H1 (cell line): ENCODE data around the gene KRT83. TPM values are rescaled to one million over a fixed set of nuclear protein-coding genes. Genes with fewer than 3 reads are reported as not detected.

Experiments used
- CTCF ChIA-PET: fragments of 300-600 bp; sonication (Branson Sonifier 250); formaldehyde crosslinking; loops from one replicate; lab custom pipeline; 2021; ENCODE audit not compliant: partially characterized antibody; lab: Charles Lee
- POLR2A ChIA-PET: fragments of 300-600 bp; sonication (Branson Sonifier 250); formaldehyde crosslinking; loops from one replicate; lab custom pipeline; 2021; ENCODE audit warnings: inconsistent platforms; ENCODE audit not compliant: partially characterized antibody; lab: Charles Lee
- DNase-seq, 2 experiments: peaks; one replicate each; pipeline versions ENCODE4 v3.0.0 to v3.0.0-alpha.2; 2010 to 2022; ENCODE audit warnings: low spot score in 2 of 2, low read depth in 1 of 2, mixed read lengths in 1 of 2
- FAIRE-seq: peaks from 2 replicates; lab custom pipeline; 2011; peaks lifted over from hg19 to GRCh38; lab: Jason Lieb, UNC
- H2AFZ ChIP-seq: 2 replicates; pipeline ENCODE4 v1.8.1; 2012; ENCODE audit warnings: low read length, inconsistent platforms
- H2AK5ac ChIP-seq: 2 replicates; pipeline ENCODE4 v1.6.1; 2013; ENCODE audit warnings: low read depth, low read length
- H2BK120ac ChIP-seq: replicated peaks from 2 replicates; pipeline ENCODE3; 2013; ENCODE audit warnings: low read depth, low read length, inconsistent platforms
- H2BK12ac ChIP-seq: 2 replicates; pipeline ENCODE4 v1.6.1; 2013; ENCODE audit warnings: low read depth, low read length
- H2BK15ac ChIP-seq: 2 replicates; pipeline ENCODE4 v1.6.1; 2013; ENCODE audit warnings: low read length
- H2BK20ac ChIP-seq: 2 replicates; pipeline ENCODE4 v1.6.1; 2013; ENCODE audit warnings: low read length
- H2BK5ac ChIP-seq: 2 replicates; pipeline ENCODE4 v1.6.1; 2013; ENCODE audit warnings: low read depth, low read length
- H3K14ac ChIP-seq: 2 replicates; pipeline ENCODE4 v1.6.1; 2013; ENCODE audit warnings: inconsistent platforms; ENCODE audit not compliant: insufficient read length
- H3K18ac ChIP-seq: 2 replicates; pipeline ENCODE4 v1.6.1; 2013; ENCODE audit warnings: low read length; ENCODE audit errors: extremely low read depth
- H3K23ac ChIP-seq: 2 replicates; pipeline ENCODE4 v1.6.1; 2013; ENCODE audit warnings: inconsistent platforms; ENCODE audit not compliant: insufficient read length
- H3K23me2 ChIP-seq: 2 replicates; pipeline ENCODE4 v1.6.1; 2013; ENCODE audit warnings: low read depth, low read length
- H3K27ac ChIP-seq: 2 replicates; pipeline ENCODE4 v1.6.1; 2011; ENCODE audit warnings: low read depth, low read length, inconsistent platforms
- H3K27me3 ChIP-seq, 4 experiments: replicated peaks in 1 of 4; 1 replicate in 1 of 4; 2 replicates in 3 of 4; pipeline versions ENCODE4 v1.6.1 to v1.8.1; 2011 to 2013; ENCODE audit warnings: low read length in 3 of 4, mild to moderate bottlenecking in 3 of 4, inconsistent platforms in 2 of 4, mixed read lengths in 2 of 4, moderate library complexity in 1 of 4; ENCODE audit not compliant: control insufficient read depth in 3 of 4, insufficient read depth in 3 of 4; ENCODE audit errors: extremely low read depth in 1 of 4
- H3K36me3 ChIP-seq, 4 experiments: 2 replicates each; pipeline versions ENCODE4 v1.6.1 to v1.8.1; 2011 to 2013; ENCODE audit warnings: mild to moderate bottlenecking in 4 of 4, low read length in 3 of 4, moderate library complexity in 2 of 4, control low read depth in 1 of 4, inconsistent platforms in 1 of 4; ENCODE audit not compliant: insufficient read depth in 4 of 4, control insufficient read depth in 2 of 4
- H3K4ac ChIP-seq: replicated peaks from 2 replicates; pipeline ENCODE3; 2013; ENCODE audit warnings: low read length, low read depth, mixed read lengths, inconsistent platforms; ENCODE audit not compliant: insufficient read length
- H3K4me1 ChIP-seq, 4 experiments: replicated peaks in 1 of 4; 1 replicate in 1 of 4; 2 replicates in 3 of 4; pipeline versions ENCODE4 v1.6.1 to v1.8.1; 2011 to 2013; ENCODE audit warnings: low read length in 3 of 4, inconsistent platforms in 2 of 4, mixed read lengths in 1 of 4; ENCODE audit not compliant: insufficient read depth in 4 of 4, control insufficient read depth in 3 of 4
- H3K4me2 ChIP-seq, 2 experiments: 2 replicates each; pipeline versions ENCODE4 v1.6.1 to v1.8.1; 2011 to 2013; ENCODE audit warnings: low read depth in 2 of 2, low read length in 2 of 2, control low read depth in 1 of 2, inconsistent platforms in 1 of 2, mild to moderate bottlenecking in 1 of 2; ENCODE audit not compliant: insufficient read depth in 1 of 2
- H3K4me3 ChIP-seq, 4 experiments: fragments of 200-600, 300-600 bp in 1 of 4; sonication (generic), shearing (Covaris generic), sonication (Bioruptor Twin) in 1 of 4; 2 replicates each; pipeline versions ENCODE4 v1.5.1 to v1.8.1; 2011 to 2016; ENCODE audit warnings: low read length in 4 of 4, low read depth in 3 of 4, control low read depth in 2 of 4, inconsistent platforms in 2 of 4, mild to moderate bottlenecking in 2 of 4, mixed read lengths in 1 of 4, moderate library complexity in 1 of 4; ENCODE audit not compliant: insufficient read depth in 2 of 4; ENCODE audit errors: extremely low read depth in 1 of 4
- H3K56ac ChIP-seq: replicated peaks from 2 replicates; pipeline ENCODE3; 2013; ENCODE audit warnings: low read depth, mild to moderate bottlenecking, mixed read lengths, low read length, inconsistent platforms; ENCODE audit not compliant: insufficient read length
- H3K79me1 ChIP-seq: 2 replicates; pipeline ENCODE4 v1.6.1; 2013; ENCODE audit warnings: low read depth, low read length, control low read depth
- H3K79me2 ChIP-seq, 2 experiments: 2 replicates each; pipeline versions ENCODE4 v1.6.1 to v1.8.1; 2012 to 2013; ENCODE audit warnings: low read length in 2 of 2, mild to moderate bottlenecking in 2 of 2, inconsistent platforms in 1 of 2; ENCODE audit not compliant: insufficient read depth in 2 of 2, control insufficient read depth in 1 of 2
- H3K9ac ChIP-seq, 4 experiments: replicated peaks in 1 of 4; 1 replicate in 1 of 4; 2 replicates in 3 of 4; pipeline versions ENCODE4 v1.6.1 to v1.8.1; 2011 to 2013; ENCODE audit warnings: low read depth in 3 of 4, low read length in 3 of 4, control low read depth in 2 of 4, mild to moderate bottlenecking in 2 of 4, moderate library complexity in 2 of 4, inconsistent platforms in 1 of 4; ENCODE audit errors: extremely low read depth in 1 of 4
- H3K9me3 ChIP-seq, 2 experiments: 2 replicates each; pipeline versions ENCODE4 v1.6.1 to v1.8.1; 2012 to 2013; ENCODE audit warnings: mild to moderate bottlenecking in 2 of 2, moderate library complexity in 2 of 2, control low read depth in 1 of 2, inconsistent platforms in 1 of 2, low read depth in 1 of 2, low read length in 1 of 2, mixed read lengths in 1 of 2; ENCODE audit not compliant: insufficient read depth in 2 of 2
- H4K20me1 ChIP-seq, 2 experiments: replicated peaks in 1 of 2; 2 replicates each; pipeline versions ENCODE3 to v1.8.1; 2011 to 2013; ENCODE audit warnings: inconsistent platforms in 2 of 2, low read length in 2 of 2, mild to moderate bottlenecking in 1 of 2; ENCODE audit not compliant: insufficient read depth in 2 of 2, control insufficient read depth in 1 of 2
- H4K5ac ChIP-seq: 2 replicates; pipeline ENCODE4 v1.6.1; 2013; ENCODE audit warnings: low read length, low read depth, mixed read lengths, inconsistent platforms; ENCODE audit not compliant: insufficient read length
- H4K8ac ChIP-seq: 2 replicates; pipeline ENCODE4 v1.8.0; 2013; ENCODE audit warnings: mild to moderate bottlenecking, moderate library complexity, low read length, inconsistent platforms; ENCODE audit not compliant: insufficient read depth; ENCODE audit errors: extremely low read depth
- H4K91ac ChIP-seq: replicated peaks from 2 replicates; pipeline ENCODE3; 2013; ENCODE audit warnings: low read length, mixed read lengths, inconsistent platforms; ENCODE audit not compliant: insufficient read length
- BACH1 ChIP-seq: IDR thresholded peaks from 2 replicates; pipeline ENCODE4 v1.6.1; 2012; ENCODE audit warnings: low read length, improper control_type of control experiment
- CREB1 ChIP-seq: IDR thresholded peaks from 2 replicates; pipeline ENCODE4 v1.6.1; 2012; ENCODE audit warnings: inconsistent platforms
- CTBP2 ChIP-seq: IDR thresholded peaks from 2 replicates; pipeline ENCODE4 v1.7.0; 2011; ENCODE audit warnings: borderline replicate concordance, mild to moderate bottlenecking, moderate library complexity, mixed read lengths, low read length; ENCODE audit not compliant: insufficient read depth, insufficient read length
- FOSL1 ChIP-seq: IDR thresholded peaks from 2 replicates; pipeline ENCODE4 v1.6.1; 2011; ENCODE audit warnings: mild to moderate bottlenecking, low read depth, low read length, moderate library complexity; ENCODE audit not compliant: insufficient read depth
- GABPA ChIP-seq: IDR thresholded peaks from 2 replicates; pipeline ENCODE4 v1.6.1; 2011; ENCODE audit warnings: mild to moderate bottlenecking, low read length, moderate library complexity, borderline replicate concordance; ENCODE audit not compliant: insufficient read depth
- GTF2F1 ChIP-seq: IDR thresholded peaks from 2 replicates; pipeline ENCODE4 v1.6.1; 2012; ENCODE audit warnings: low read depth, low read length, improper control_type of control experiment, borderline replicate concordance
- HDAC6 ChIP-seq: IDR thresholded peaks from one replicate; pipeline ENCODE4 v1.7.1; 2012; ENCODE audit warnings: low read depth, mild to moderate bottlenecking, inconsistent platforms, low read length, moderate library complexity
- SIX5 ChIP-seq: IDR thresholded peaks from 2 replicates; pipeline ENCODE4 v1.6.1; 2011; ENCODE audit warnings: mild to moderate bottlenecking, low read depth, low read length
- SP4 ChIP-seq: IDR thresholded peaks from 2 replicates; pipeline ENCODE4 v1.6.1; 2012; ENCODE audit warnings: low read length, inconsistent platforms
- TAF7 ChIP-seq: optimal IDR thresholded peaks from 2 replicates; pipeline ENCODE3; 2011; ENCODE audit warnings: low read depth, mild to moderate bottlenecking, inconsistent platforms, low read length, moderate library complexity, borderline replicate concordance
- TEAD4 ChIP-seq: IDR thresholded peaks from 2 replicates; pipeline ENCODE4 v1.6.1; 2012; ENCODE audit warnings: low read depth, low read length, inconsistent platforms, mixed read lengths
- ZNF274 ChIP-seq: IDR thresholded peaks from 2 replicates; pipeline ENCODE4 v1.7.0; 2012; ENCODE audit warnings: low read length, borderline replicate concordance; ENCODE audit errors: extremely low read depth
- WGBS, 2 experiments: shearing (Covaris generic) in 1 of 2; methylation state at CpG; one replicate each; pipeline versions ENCODE4 v1.1.6 to v1.1.7; 2013 to 2015; ENCODE audit warnings: low lambda C conversion rate in 2 of 2, mixed read lengths in 2 of 2, inconsistent platforms in 1 of 2, low coverage in 1 of 2, missing lambda C conversion rate in 1 of 2; ENCODE audit not compliant: insufficient replicate concordance in 2 of 2, insufficient coverage in 1 of 2, insufficient read length in 1 of 2; ENCODE audit errors: extremely low coverage in 1 of 2, missing lambda C conversion rate in 1 of 2; 5-methylcytosine and 5-hydroxymethylcytosine counted together
- polyA plus RNA-seq, 7 experiments: library from polyadenylated mRNA; depleted of rRNA in 3 of 7; stranded (reverse) in 5 of 7; unstranded in 2 of 7; fragments of >200 nt in 5 of 7; fragments of 200-250 nt in 2 of 7; gene quantifications; 1 replicate in 5 of 7; 2 replicates in 1 of 7; 4 replicates in 1 of 7; pipeline versions ENCODE4 v1.2.1 to v1.2.3, GENCODE V29; 2011 to 2013; ENCODE audit warnings: missing spikeins in 2 of 7, mixed read lengths in 2 of 7
- total RNA-seq: library from RNA; stranded (reverse); fragmentation: NEBNext Ultra II Directional; extraction: Animal tissue kit (Norgen Biotek cat#: 25700); gene quantifications from 2 replicates; pipeline ENCODE4 v1.2.1, GENCODE V29; 2021
- TF ChIP-seq, protein P1 (sequence below): IDR thresholded peaks from 2 replicates; pipeline ENCODE4 v1.6.1; 2012; ENCODE audit warnings: inconsistent platforms
- TF ChIP-seq, protein P2 (sequence below): IDR thresholded peaks from 2 replicates; pipeline ENCODE4 v1.6.1; 2012; ENCODE audit warnings: inconsistent platforms

KRT83 gene
- total and polyA plus RNA-seq, 2 of the 8 experiments (the other 6 are each of a cell fraction or from before 2014, with no cell fraction given), result not detected

DNA sequence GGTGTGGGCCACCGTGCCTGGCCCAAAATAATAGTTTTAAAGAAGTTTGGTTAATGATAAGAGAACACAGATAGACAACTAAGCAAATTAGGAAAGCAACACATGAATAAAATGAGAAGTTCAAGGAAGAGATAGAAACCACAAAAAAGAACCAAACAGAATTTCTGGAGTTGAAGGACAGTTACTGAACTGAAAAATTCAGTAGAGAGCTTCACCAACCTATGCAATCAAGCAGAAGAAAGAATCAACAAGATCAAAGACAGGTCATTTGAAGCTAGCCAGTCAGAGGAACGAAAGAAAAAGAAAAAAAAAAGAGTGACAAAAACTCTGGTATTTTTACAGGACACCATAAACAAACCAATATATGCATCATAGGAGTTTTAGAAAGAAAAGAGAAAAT is 15.4 kb upstream of the KRT83 start:
- Histone ChIP-seq H3K4me2 (no peak overlapping the region), H4K8ac (no peak overlapping the region), H3K23me2 (no peaks in the 10 kb centered on the region), H2BK20ac (no peak overlapping the region), H4K5ac (no peak overlapping the region), H2BK120ac (no peak overlapping the region), H4K91ac (no peak overlapping the region), H3K9me3 (no peaks in the 10 kb centered on the region), H3K23ac (no peak overlapping the region), H2AFZ (no peak overlapping the region), H3K27me3 (no peaks in the 10 kb centered on the region), H3K4ac (no peak overlapping the region), H3K4me1 (peaks cover 0 to 3% (median 0%) of the 10 kb centered on the region in 4 experiments; a peak in 1 of 7 replicates), H3K79me2 (no peaks in the 10 kb centered on the region), H2AK5ac (no peak overlapping the region), H3K36me3 (no peaks in the 10 kb centered on the region), H3K56ac (no peak overlapping the region), H2BK15ac (no peak overlapping the region), H3K4me3 (no peak overlapping the region), H3K14ac (no peak overlapping the region), H3K9ac (no peak overlapping the region), H3K27ac (no peak overlapping the region), H2BK12ac (no peak overlapping the region), H2BK5ac (no peak overlapping the region), H4K20me1 (no peaks in the 10 kb centered on the region), H3K18ac (no peak overlapping the region), H3K79me1 (no peaks in the 10 kb centered on the region)
- DNase-seq (no peak), FAIRE-seq (no peak)
- CTCF ChIA-PET, result interaction anchor here (0.6 to 10.9 kb wide), 12 partner anchors 8 to 544 kb away, joined by 3 to 126 read pairs (median 4); no protein-coding TSS in a partner anchor
- POLR2A ChIA-PET, result interaction anchor here (1.2 kb wide), 1 partner anchor 9 kb away, joined by 3 read pairs; no protein-coding TSS in a partner anchor
- WGBS, 2 experiments, result 100% methylated on average over 2 of the region's 2 CpGs; no CpG with 5 or more reads in 1 of the 2 experiments
- TF ChIP-seq CREB1 (no peak), CTBP2 (no peak), GABPA (no peak), ZNF274 (no peak), TAF7 (no peak), BACH1 (no peak), HDAC6 (no peak), FOSL1 (no peak), TEAD4 (no peak), GTF2F1 (no peak), SIX5 (no peak), SP4 (no peak)
- TF ChIP-seq, protein P1, sequence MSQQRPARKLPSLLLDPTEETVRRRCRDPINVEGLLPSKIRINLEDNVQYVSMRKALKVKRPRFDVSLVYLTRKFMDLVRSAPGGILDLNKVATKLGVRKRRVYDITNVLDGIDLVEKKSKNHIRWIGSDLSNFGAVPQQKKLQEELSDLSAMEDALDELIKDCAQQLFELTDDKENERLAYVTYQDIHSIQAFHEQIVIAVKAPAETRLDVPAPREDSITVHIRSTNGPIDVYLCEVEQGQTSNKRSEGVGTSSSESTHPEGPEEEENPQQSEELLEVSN, result no peak
- TF ChIP-seq, protein P2, sequence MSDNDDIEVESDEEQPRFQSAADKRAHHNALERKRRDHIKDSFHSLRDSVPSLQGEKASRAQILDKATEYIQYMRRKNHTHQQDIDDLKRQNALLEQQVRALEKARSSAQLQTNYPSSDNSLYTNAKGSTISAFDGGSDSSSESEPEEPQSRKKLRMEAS, result no peak
